Sigmoid colon (tissue), 7 donors: ENCODE measurements around the gene CCDC195. TPM values are rescaled to one million over a fixed set of nuclear protein-coding genes. Genes with fewer than 3 reads are reported as not detected.

Experiments used
- DNase-seq: peaks from one replicate; pipeline ENCODE4 v3.0.0-alpha.2; 2019
- H3K27ac ChIP-seq, 4 donors: fragments of 200-600 bp; sonication (generic); one replicate each; pipeline ENCODE4 v1.5.1; 2016 to 2019; ENCODE audit warnings: mild to moderate bottlenecking in 1 of 4
- H3K27me3 ChIP-seq, 3 donors: fragments of 200-600 bp; sonication (generic); one replicate each; pipeline ENCODE4 v1.5.1; 2019; ENCODE audit warnings: mild to moderate bottlenecking in 1 of 3
- H3K36me3 ChIP-seq, 4 donors: fragments of 200-600 bp; sonication (generic); one replicate each; pipeline ENCODE4 v1.5.1; 2016 to 2019
- H3K4me1 ChIP-seq, 4 donors: fragments of 200-600 bp; sonication (generic); one replicate each; pipeline ENCODE4 v1.5.1; 2017 to 2019
- H3K4me3 ChIP-seq, 4 donors: fragments of 200-600 bp; sonication (generic); one replicate each; pipeline ENCODE4 v1.5.1; 2017 to 2019; ENCODE audit warnings: mild to moderate bottlenecking in 2 of 4, moderate library complexity in 1 of 4
- H3K9me3 ChIP-seq, 4 donors: fragments of 200-600 bp in 3 of 4; sonication (generic) in 3 of 4; one replicate each; pipeline versions ENCODE4 v1.5.1 to v1.6.1; 2013 to 2019
- EP300 ChIP-seq, 4 donors: sonication (generic); formaldehyde crosslinking; IDR thresholded peaks; one replicate each; pipeline ENCODE4 v1.6.1; 2017; ENCODE audit warnings: antibody characterized with exemption in 4 of 4
- POLR2A ChIP-seq, 2 donors: fragments of 450-650 bp; IDR thresholded peaks; one replicate each; pipeline ENCODE4 v1.6.1; 2016; ENCODE audit warnings: antibody characterized with exemption in 2 of 2, mild to moderate bottlenecking in 2 of 2, moderate library complexity in 2 of 2
- POLR2AphosphoS5 ChIP-seq, 4 donors: sonication (generic); formaldehyde crosslinking; IDR thresholded peaks; one replicate each; pipeline ENCODE4 v1.6.1; 2017; ENCODE audit warnings: antibody characterized with exemption in 4 of 4
- WGBS, 2 donors: extraction: QIAGEN DNeasy Blood & Tissue Kit; methylation state at CpG; one replicate each; pipeline ENCODE4 v1.1.7; 2013; 5-methylcytosine and 5-hydroxymethylcytosine counted together
- intact Hi-C: fragments of 100-400 bp; cut with DNase I; formaldehyde crosslinking; loops from one replicate; pipeline ENCODE4 v1.15.1; 2023
- polyA plus RNA-seq, 3 donors: library from polyadenylated mRNA; stranded (reverse); fragments of 200-250 nt; gene quantifications; one replicate each; pipeline ENCODE4 v1.2.3, GENCODE V29; 2013
- total RNA-seq, 4 donors: library from RNA; depleted of rRNA; stranded (reverse); fragments of >200 nt; gene quantifications; one replicate each; pipeline ENCODE4 v1.1.0, GENCODE V29; 2016
- TF ChIP-seq, protein P1 (sequence below), 4 experiments: fragments of 450-650 bp in 3 of 4; fragments of 200-600 bp in 1 of 4; IDR thresholded peaks; one replicate each; pipeline ENCODE4 v1.5.1; 2016 to 2019; ENCODE audit warnings: antibody characterized with exemption in 4 of 4, mild to moderate bottlenecking in 3 of 4, moderate library complexity in 2 of 4
- donor health status: healthy with polysubstance abuse.
- donor health status: Bipolar disorder and iron deficiency.
- donor health status: healthy.

Gene CCDC195
- total and polyA plus RNA-seq, 7 donors, result not detected

DNA sequence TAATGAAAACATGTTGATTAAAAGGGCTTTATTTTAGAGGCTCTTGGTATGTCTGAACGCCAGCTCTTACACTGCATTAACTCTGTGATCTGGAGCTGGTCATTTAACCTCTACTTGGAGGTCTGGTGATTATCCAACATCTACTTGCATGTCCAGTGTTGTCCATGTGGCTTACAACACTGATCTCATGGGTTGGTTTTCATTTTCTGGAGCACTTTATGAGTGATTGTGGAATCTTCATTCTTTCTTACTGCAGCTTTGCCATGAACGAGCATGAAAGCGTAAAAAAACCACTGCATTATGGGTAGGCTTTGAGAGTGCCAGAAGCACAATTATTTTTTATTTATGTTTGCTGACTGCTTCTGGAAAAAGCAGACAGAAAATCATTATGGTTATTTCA is 4.8 kb downstream of the CCDC195 start:
- no peak for TF ChIP-seq POLR2A (IDR thresholded peaks at IDR 0.05)
- TF ChIP-seq, protein P1, sequence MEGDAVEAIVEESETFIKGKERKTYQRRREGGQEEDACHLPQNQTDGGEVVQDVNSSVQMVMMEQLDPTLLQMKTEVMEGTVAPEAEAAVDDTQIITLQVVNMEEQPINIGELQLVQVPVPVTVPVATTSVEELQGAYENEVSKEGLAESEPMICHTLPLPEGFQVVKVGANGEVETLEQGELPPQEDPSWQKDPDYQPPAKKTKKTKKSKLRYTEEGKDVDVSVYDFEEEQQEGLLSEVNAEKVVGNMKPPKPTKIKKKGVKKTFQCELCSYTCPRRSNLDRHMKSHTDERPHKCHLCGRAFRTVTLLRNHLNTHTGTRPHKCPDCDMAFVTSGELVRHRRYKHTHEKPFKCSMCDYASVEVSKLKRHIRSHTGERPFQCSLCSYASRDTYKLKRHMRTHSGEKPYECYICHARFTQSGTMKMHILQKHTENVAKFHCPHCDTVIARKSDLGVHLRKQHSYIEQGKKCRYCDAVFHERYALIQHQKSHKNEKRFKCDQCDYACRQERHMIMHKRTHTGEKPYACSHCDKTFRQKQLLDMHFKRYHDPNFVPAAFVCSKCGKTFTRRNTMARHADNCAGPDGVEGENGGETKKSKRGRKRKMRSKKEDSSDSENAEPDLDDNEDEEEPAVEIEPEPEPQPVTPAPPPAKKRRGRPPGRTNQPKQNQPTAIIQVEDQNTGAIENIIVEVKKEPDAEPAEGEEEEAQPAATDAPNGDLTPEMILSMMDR (IDR thresholded peaks at IDR 0.05), result no peak
- TF ChIP-seq POLR2AphosphoS5 (IDR thresholded peaks at IDR 0.05), result no peak
- TF ChIP-seq EP300 (IDR thresholded peaks at IDR 0.05), result no peak
- 78 to 81% methylated on average over 3 of the region's 3 CpGs for WGBS, 2 donors

DNA sequence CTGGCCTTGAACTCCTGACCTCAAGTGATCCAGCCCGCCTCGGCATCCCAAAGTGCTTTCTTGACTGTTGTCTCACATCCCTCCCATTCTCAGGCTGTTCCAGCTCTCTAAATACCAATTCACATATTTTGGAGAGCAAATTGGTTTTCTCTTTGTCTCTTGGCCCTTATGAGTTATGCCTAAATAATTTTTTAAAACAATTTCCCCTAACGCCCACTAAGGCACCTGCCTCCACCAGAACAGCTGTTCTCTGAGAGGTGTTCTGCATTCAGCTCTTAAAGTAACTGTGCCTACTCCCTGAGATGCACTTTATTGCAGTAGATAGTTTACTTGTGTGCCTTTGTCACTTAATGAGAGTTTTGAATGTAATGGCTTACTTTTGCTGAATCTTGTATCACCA is 6.9 kb downstream of the CCDC195 start:
- TF ChIP-seq POLR2AphosphoS5 (IDR thresholded peaks at IDR 0.05), result no peak
- TF ChIP-seq, protein P1 (IDR thresholded peaks at IDR 0.05), result no peak
- TF ChIP-seq EP300 (IDR thresholded peaks at IDR 0.05), result no peak
- TF ChIP-seq POLR2A (IDR thresholded peaks at IDR 0.05), result no peak
- Histone ChIP-seq H3K4me3 (no peak overlapping the region), H3K27ac (no peak overlapping the region), H3K27me3 (no peaks in the 10 kb centered on the region), H3K4me1 (peaks cover 0 to 5% (median 0%) of the 10 kb centered on the region in 4 donors), H3K36me3 (no peaks in the 10 kb centered on the region), H3K9me3 (no peaks in the 10 kb centered on the region)
- intact Hi-C loops, result no loop called here
- no peak for DNase-seq
- 83 to 84% methylated on average over 3 of the region's 3 CpGs for WGBS, 2 donors

More for the DNA sequence above, 4.8 kb downstream of the CCDC195 start:
- H3K27ac ChIP-seq, result no peak overlapping the region
- no peaks in the 10 kb centered on the region for H3K36me3 ChIP-seq
- no peaks in the 10 kb centered on the region for H3K27me3 ChIP-seq
- intact Hi-C loops, result no loop called here
- no peak for DNase-seq
- peaks cover 0 to 5% (median 0%) of the 10 kb centered on the region in 4 donors for H3K4me1 ChIP-seq
- H3K4me3 ChIP-seq, result no peak overlapping the region
- H3K9me3 ChIP-seq, result no peaks in the 10 kb centered on the region

DNA sequence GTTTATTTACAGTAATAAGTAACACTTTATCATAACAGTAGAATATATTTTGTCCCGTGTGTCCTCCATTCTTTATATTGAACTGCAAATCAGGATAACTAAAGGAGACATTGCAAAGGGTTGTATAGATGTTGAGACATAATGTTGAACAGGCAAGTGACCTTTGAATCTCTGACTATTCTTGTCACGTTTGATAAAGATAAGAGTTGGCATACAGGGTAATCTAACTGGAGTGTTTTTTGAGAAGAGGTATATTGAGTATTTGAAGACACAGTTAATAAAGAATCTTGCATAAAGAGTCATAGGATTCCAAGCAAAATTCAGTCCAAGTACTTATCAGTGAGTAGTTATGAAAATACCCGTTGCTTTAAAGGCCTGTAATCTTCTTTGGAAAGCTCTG is 21.7 kb downstream of the CCDC195 start:
- Histone ChIP-seq H3K36me3 (no peaks in the 10 kb centered on the region), H3K27ac (no peak overlapping the region), H3K27me3 (no peaks in the 10 kb centered on the region), H3K4me3 (no peak overlapping the region), H3K9me3 (no peaks in the 10 kb centered on the region), H3K4me1 (no peaks in the 10 kb centered on the region)
- intact Hi-C loops, result no loop called here
- DNase-seq, result no peak
- TF ChIP-seq POLR2A (IDR thresholded peaks at IDR 0.05) (no peak), EP300 (IDR thresholded peaks at IDR 0.05) (no peak), POLR2AphosphoS5 (IDR thresholded peaks at IDR 0.05) (no peak)
- TF ChIP-seq, protein P1 (IDR thresholded peaks at IDR 0.05), result no peak
- 51 to 81% methylated on average over 3 of the region's 3 CpGs for WGBS, 2 donors

DNA sequence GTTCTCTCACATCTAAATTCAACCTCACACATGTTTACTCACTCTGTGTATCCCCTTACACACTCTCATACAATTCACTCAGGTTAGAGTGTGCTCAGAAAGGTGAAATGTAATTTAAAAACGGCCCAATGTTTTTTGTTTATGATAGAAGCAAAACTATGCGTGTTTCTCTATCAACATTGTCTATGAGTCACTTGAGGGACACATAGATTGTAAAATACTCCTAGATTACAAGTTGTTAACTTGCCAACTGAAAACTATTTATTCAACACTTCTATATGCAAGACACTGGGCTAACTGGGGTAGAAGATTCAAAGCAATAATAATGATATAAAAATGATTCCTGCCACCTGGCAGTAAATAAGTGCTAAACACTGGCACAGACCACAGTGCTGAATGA is 24.6 kb downstream of the CCDC195 start:
- no peaks in the 10 kb centered on the region for H3K36me3 ChIP-seq
- no peak for DNase-seq
- TF ChIP-seq POLR2AphosphoS5 (IDR thresholded peaks at IDR 0.05), result no peak
- no peak for TF ChIP-seq EP300 (IDR thresholded peaks at IDR 0.05)
- no peak for TF ChIP-seq POLR2A (IDR thresholded peaks at IDR 0.05)
- TF ChIP-seq, protein P1 (IDR thresholded peaks at IDR 0.05), result no peak
- WGBS, 2 donors, result 9 to 54% methylated on average over 2 of the region's 2 CpGs
- H3K4me3 ChIP-seq, result no peak overlapping the region
- H3K9me3 ChIP-seq, result no peaks in the 10 kb centered on the region
- intact Hi-C loops, result no loop called here
- H3K27ac ChIP-seq, result no peak overlapping the region
- no peaks in the 10 kb centered on the region for H3K27me3 ChIP-seq
- no peaks in the 10 kb centered on the region for H3K4me1 ChIP-seq

DNA sequence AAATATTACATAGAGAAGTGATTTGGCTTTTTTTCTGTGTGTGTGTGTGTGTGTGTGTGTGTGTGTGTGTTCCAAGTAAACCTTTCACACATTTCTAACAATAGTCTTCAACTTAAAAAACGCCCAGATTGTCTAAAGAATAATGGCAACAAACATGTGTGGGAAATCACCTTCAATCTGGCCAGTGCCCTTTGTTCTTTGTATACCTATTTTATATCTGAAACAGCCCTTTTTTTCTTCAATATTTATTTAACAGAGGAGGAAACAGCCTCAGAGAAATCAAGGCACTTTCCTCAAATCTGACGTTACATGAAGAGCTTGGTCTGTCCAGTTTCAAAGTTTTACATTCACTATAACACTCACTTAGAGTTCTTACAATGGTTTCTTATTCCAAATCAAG is 25.3 kb downstream of the CCDC195 start:
- TF ChIP-seq, protein P1 (IDR thresholded peaks at IDR 0.05), result no peak
- TF ChIP-seq POLR2AphosphoS5 (IDR thresholded peaks at IDR 0.05), result no peak
- no peak for TF ChIP-seq POLR2A (IDR thresholded peaks at IDR 0.05)
- no peak for TF ChIP-seq EP300 (IDR thresholded peaks at IDR 0.05)
- intact Hi-C loops, result no loop called here

More for the DNA sequence above, 25.3 kb downstream of the CCDC195 start:
- Histone ChIP-seq H3K9me3 (no peaks in the 10 kb centered on the region), H3K27ac (no peak overlapping the region), H3K36me3 (no peaks in the 10 kb centered on the region), H3K27me3 (no peaks in the 10 kb centered on the region), H3K4me1 (no peaks in the 10 kb centered on the region), H3K4me3 (no peak overlapping the region)
- 12 to 50% methylated on average over 2 of the region's 2 CpGs for WGBS, 2 donors
- no peak for DNase-seq
